OCI-LY7 (cell line): Measurements from ENCODE around the gene SLC14A1. TPM values are rescaled to one million over a fixed set of nuclear protein-coding genes. Genes with fewer than 3 reads are reported as not detected.

ENCODE experiments used
- BruUV-seq: library from RNA; stranded (reverse); fragments of 400-500 nt; replicated peaks from 2 replicates; lab custom pipeline; 2021; lab: Mats Ljungman, UMichigan
- CTCF ChIA-PET: fragments of 300-600 bp; sonication (Branson Sonifier 250); formaldehyde crosslinking; loops from one replicate; lab custom pipeline; 2022; ENCODE audit warnings: antibody characterized with exemption; ENCODE audit not compliant: unreplicated experiment; lab: Charles Lee
- POLR2A ChIA-PET: fragments of 300-600 bp; sonication (Branson Sonifier 250); formaldehyde crosslinking; loops from one replicate; lab custom pipeline; 2022; ENCODE audit warnings: antibody characterized with exemption; lab: Charles Lee
- DNase-seq: peaks from one replicate; pipeline ENCODE4 v3.0.0-alpha.2; 2015; ENCODE audit warnings: low spot score
- H2AFZ ChIP-seq: fragments of 200-600 bp; sonication (generic), shearing (Covaris generic); 2 replicates; pipeline ENCODE4 v1.6.1; 2014; ENCODE audit warnings: mild to moderate bottlenecking, antibody characterized with exemption, low read length, moderate library complexity
- H3K27ac ChIP-seq: fragments of 200-600 bp; sonication (generic); 2 replicates; pipeline ENCODE4 v1.5.1; 2014; ENCODE audit warnings: mixed run types, low read depth, mild to moderate bottlenecking, moderate library complexity, low read length, inconsistent platforms; ENCODE audit not compliant: poor library complexity, severe bottlenecking
- H3K36me3 ChIP-seq: fragments of 200-600 bp; sonication (generic); 2 replicates; pipeline ENCODE4 v1.6.1; 2014; ENCODE audit warnings: mild to moderate bottlenecking, antibody characterized with exemption, low read length, moderate library complexity, mixed read lengths; ENCODE audit not compliant: insufficient read depth
- H3K4me1 ChIP-seq: fragments of 200-600 bp; sonication (generic); 2 replicates; pipeline ENCODE4 v1.5.1; 2014; ENCODE audit warnings: mild to moderate bottlenecking, low read length; ENCODE audit not compliant: insufficient read depth, poor library complexity, severe bottlenecking
- H3K4me2 ChIP-seq: fragments of 200-600 bp; sonication (generic); 2 replicates; pipeline ENCODE4 v1.6.1; 2014; ENCODE audit warnings: mild to moderate bottlenecking, low read length
- H3K4me3 ChIP-seq: fragments of 200-600 bp; sonication (generic); 2 replicates; pipeline ENCODE4 v1.5.1; 2014; ENCODE audit warnings: mild to moderate bottlenecking, low read depth, low read length; ENCODE audit not compliant: poor library complexity, severe bottlenecking
- H3K79me2 ChIP-seq: fragments of 200-600 bp; sonication (generic); 2 replicates; pipeline ENCODE4 v1.6.1; 2016; ENCODE audit warnings: low read depth, mild to moderate bottlenecking, low read length, moderate library complexity, mixed read lengths; ENCODE audit not compliant: insufficient read depth
- H3K9me2 ChIP-seq: fragments of 200-600 bp; sonication (generic); 2 replicates; pipeline ENCODE4 v1.6.1; 2016; ENCODE audit warnings: mild to moderate bottlenecking, low read length, mixed read lengths; ENCODE audit not compliant: insufficient read depth
- H3K9me3 ChIP-seq: fragments of 200-600 bp; sonication (generic); 2 replicates; pipeline ENCODE4 v1.6.1; 2014; ENCODE audit warnings: mild to moderate bottlenecking, mixed run types, low read length, mixed read lengths
- H4K20me1 ChIP-seq: fragments of 200-600 bp; sonication (generic); 2 replicates; pipeline ENCODE4 v1.6.1; 2014; ENCODE audit warnings: mild to moderate bottlenecking, antibody characterized with exemption, low read length, moderate library complexity, mixed read lengths; ENCODE audit not compliant: insufficient read depth
- CTCF ChIP-seq: fragments of 200-600 bp; sonication (generic); conservative IDR thresholded peaks from 2 replicates; pipeline ENCODE4 v1.5.1; 2014; ENCODE audit warnings: mild to moderate bottlenecking, antibody characterized with exemption, low read length, moderate library complexity, mixed read lengths
- EZH2phosphoT487 ChIP-seq: fragments of 200-600 bp; sonication (generic); IDR thresholded peaks from 2 replicates; pipeline ENCODE4 v1.6.1; 2018; ENCODE audit warnings: low read depth, borderline replicate concordance, mild to moderate bottlenecking, mixed run types, antibody characterized with exemption, low read length, moderate library complexity, mixed read lengths
- intact Hi-C: fragments of 100-400 bp; cut with micrococcal nuclease; formaldehyde crosslinking; loops from one replicate; pipeline ENCODE4 v1.10.0; 2022; ENCODE audit not compliant: unreplicated experiment
- total RNA-seq, 2 experiments: library from RNA; depleted of rRNA in 1 of 2; stranded (reverse); fragments of >200 nt in 1 of 2; shearing (Covaris generic) in 1 of 2; gene quantifications; 2 replicates each; pipeline ENCODE4 v1.2.3, GENCODE V29; 2014 to 2022

Gene SLC14A1
- total RNA-seq, 2 experiments from 2014 or later, result 0.06 TPM; not detected in 1

DNA sequence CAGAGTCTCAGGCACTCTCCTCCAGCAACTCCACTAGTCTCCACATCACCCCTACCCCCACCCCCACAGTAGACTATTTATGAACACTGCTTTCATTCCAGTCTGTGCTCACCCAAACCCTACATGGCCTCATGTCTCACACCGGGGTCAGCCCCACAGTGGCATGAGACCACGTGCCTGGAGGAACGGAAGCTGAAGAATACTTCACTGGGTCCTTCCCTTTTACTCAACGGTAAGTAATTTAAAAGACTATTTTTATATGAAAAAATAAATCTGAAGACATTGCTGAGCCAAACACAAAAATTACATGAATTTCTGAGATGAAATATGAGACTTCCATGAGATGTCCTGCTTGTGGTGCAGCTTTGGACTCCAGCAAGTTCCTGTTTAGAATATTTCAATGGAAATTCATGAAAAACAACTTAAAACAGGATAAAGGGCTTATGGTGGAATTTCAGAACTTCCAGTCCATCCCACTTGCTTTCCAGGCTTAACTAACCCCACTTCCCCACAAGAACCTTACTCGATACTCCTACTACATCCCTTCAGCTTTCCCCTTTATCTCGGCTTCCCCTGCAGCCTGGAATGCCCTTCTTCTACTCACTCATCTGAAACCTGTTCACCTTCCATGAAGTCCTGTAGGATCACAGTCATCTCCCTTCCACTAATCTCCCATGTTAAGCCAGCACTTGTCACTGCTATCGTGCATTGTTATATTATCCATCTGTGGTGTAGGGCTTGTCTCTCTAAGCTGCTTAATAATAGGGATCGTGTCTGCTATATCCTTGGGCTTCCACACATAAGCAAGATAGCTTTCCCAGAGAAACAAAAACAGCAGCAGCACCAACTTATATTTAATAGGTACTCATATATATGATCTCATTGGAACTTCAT, 47.9 kb downstream of the SLC14A1 start:
- Histone ChIP-seq H3K36me3 (no peaks in the 10 kb centered on the region), H3K4me3 (no peak overlapping the region), H3K27ac (no peak overlapping the region), H4K20me1 (no peaks in the 10 kb centered on the region), H3K79me2 (no peaks in the 10 kb centered on the region), H3K9me2 (no peaks in the 10 kb centered on the region), H3K9me3 (no peaks in the 10 kb centered on the region), H2AFZ (no peak overlapping the region), H3K4me2 (no peak overlapping the region), H3K4me1 (no peaks in the 10 kb centered on the region)
- CTCF ChIA-PET, result no interaction called here
- POLR2A ChIA-PET, result no interaction called here
- TF ChIP-seq CTCF, result no peak
- TF ChIP-seq EZH2phosphoT487, result no peak
- BruUV-seq, result no TSS peak
- DNase-seq, result no peak
- intact Hi-C loops, result no loop called here

- Histone ChIP-seq H3K4me2 (no peak overlapping the region), H4K20me1 (no peaks in the 10 kb centered on the region), H2AFZ (no peak overlapping the region), H3K4me1 (no peaks in the 10 kb centered on the region), H3K79me2 (no peaks in the 10 kb centered on the region), H3K36me3 (no peaks in the 10 kb centered on the region), H3K27ac (no peak overlapping the region), H3K9me2 (no peaks in the 10 kb centered on the region), H3K9me3 (no peaks in the 10 kb centered on the region), H3K4me3 (no peak overlapping the region)
- no TSS peak for BruUV-seq
- ChIA-PET CTCF (no interaction called here), POLR2A (no interaction called here)
- intact Hi-C loops, result no loop called here
- DNase-seq, result no peak
- TF ChIP-seq CTCF, result no peak
- TF ChIP-seq EZH2phosphoT487, result no peak
These were observed 50.1 kb downstream of the SLC14A1 start for GRCh38 chr18:45774065-45774521.

- Histone ChIP-seq H3K9me2 (no peaks in the 10 kb centered on the region), H4K20me1 (no peaks in the 10 kb centered on the region), H3K79me2 (no peaks in the 10 kb centered on the region), H3K9me3 (no peaks in the 10 kb centered on the region), H3K36me3 (no peaks in the 10 kb centered on the region), H3K4me1 (no peaks in the 10 kb centered on the region), H2AFZ (no peak overlapping the region), H3K4me3 (no peak overlapping the region), H3K27ac (no peak overlapping the region), H3K4me2 (no peak overlapping the region; the same call in 1 of the 2 replicates)
- TF ChIP-seq CTCF (no peak), EZH2phosphoT487 (no peak)
- BruUV-seq, result no TSS peak
- intact Hi-C loops, result loop anchor here (5.0 kb wide), 1 partner anchor 83 kb away; no protein-coding TSS in a partner anchor
- ChIA-PET POLR2A (no interaction called here), CTCF (no interaction called here)
- no peak for DNase-seq
These were observed 51.3 kb downstream of the SLC14A1 start for GRCh38 chr18:45775241-45775676.
